Measurements from ENCODE around the gene MORC1.

Gene MORC1

DNA sequence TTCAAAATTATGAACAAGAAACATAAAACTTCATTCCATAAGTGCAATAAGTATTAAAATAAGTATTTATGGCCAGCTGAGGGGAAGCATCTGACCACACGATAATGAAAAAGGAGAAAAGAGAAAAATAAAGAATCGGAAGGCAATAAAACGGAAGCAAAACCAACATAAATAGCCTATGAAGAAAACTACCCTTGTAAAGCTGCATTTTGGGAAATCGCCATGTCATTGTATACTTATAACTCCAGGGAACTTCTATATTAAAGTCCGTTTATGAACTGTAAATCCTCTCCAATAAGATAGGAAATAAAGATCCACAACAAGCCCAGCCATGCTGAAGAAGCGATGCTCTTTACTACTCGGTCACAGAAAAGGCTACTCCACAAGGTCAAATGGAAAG, 47.7 kb downstream of the MORC1 start:
- no peak for DNase-seq (ENCODE audit: low read depth)
- no peak overlapping the region for H3K4me3 ChIP-seq (ENCODE audit: control insufficient read depth, low read depth, low read length)
- TF ChIP-seq, protein P1, sequence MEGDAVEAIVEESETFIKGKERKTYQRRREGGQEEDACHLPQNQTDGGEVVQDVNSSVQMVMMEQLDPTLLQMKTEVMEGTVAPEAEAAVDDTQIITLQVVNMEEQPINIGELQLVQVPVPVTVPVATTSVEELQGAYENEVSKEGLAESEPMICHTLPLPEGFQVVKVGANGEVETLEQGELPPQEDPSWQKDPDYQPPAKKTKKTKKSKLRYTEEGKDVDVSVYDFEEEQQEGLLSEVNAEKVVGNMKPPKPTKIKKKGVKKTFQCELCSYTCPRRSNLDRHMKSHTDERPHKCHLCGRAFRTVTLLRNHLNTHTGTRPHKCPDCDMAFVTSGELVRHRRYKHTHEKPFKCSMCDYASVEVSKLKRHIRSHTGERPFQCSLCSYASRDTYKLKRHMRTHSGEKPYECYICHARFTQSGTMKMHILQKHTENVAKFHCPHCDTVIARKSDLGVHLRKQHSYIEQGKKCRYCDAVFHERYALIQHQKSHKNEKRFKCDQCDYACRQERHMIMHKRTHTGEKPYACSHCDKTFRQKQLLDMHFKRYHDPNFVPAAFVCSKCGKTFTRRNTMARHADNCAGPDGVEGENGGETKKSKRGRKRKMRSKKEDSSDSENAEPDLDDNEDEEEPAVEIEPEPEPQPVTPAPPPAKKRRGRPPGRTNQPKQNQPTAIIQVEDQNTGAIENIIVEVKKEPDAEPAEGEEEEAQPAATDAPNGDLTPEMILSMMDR (IDR thresholded peaks at IDR 0.05; ENCODE audit: control insufficient read depth, insufficient read depth, low read depth, low read length, missing control alignments) = no peak

DNA sequence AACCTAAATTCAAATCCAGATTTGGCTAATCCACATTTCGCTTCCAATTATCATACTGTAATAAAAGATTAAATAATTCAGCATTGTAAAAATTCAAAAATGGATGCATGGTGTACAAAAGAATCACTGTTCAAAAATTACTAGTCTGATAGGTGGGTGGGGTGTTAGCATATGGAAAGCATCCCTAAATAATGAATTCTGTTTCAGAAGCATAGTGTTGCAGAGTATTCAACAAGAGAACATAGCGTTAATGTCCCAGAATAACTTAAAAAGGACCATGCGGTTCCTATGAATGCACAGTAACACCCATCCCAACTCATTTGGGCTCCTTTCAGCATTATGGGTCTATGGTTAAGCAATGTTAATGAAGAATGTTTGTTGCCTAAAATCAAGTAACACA, 51.1 kb downstream of the MORC1 start:
- no peak overlapping the region for H3K4me3 ChIP-seq (ENCODE audit: control insufficient read depth, low read depth, low read length)
- TF ChIP-seq, protein P1 (IDR thresholded peaks at IDR 0.05; ENCODE audit: control insufficient read depth, insufficient read depth, low read depth, low read length, missing control alignments) = no peak
- DNase-seq (ENCODE audit: low read depth) = no peak

DNA sequence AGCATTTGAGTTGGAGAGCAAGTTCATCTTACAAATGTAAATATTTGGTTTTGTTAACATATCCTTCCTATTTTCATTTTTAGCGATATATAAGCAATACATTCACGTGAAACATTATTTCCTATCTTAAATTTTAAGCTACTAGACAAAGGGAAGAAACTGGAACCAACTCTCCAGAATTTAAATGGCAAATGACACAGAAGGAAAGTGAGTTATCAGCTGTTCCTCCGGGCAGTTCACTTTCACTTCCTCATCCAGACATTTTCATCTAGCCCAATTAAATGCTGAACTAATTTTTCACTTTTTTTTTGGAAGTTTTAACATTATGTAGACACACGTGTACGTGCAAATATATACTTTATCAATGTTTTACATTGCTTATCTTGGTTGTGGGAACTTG, 58.7 kb downstream of the MORC1 start:
- no peak overlapping the region for H3K4me3 ChIP-seq (ENCODE audit: control insufficient read depth, low read depth, low read length)
- no peak for DNase-seq (ENCODE audit: low read depth)
- TF ChIP-seq, protein P1 (IDR thresholded peaks at IDR 0.05; ENCODE audit: control insufficient read depth, insufficient read depth, low read depth, low read length, missing control alignments) = no peak

DNA sequence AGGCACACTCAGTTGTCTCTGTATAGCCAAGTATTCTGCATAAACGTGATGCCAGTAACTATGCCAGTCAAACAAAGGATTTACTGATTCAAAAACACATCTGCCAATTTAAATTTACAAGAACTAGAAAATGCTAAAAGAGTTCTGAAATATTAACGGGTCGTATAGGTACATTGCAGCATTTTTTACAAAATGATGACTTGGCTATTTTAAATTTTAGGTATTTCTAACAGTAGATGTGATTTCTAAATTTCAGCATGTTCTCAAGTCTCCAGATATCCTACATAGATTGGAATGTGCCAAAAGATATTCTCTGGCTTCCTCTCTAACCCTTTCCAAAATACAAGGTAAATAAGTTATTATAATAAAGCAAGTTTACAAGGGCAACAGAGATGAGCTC, 60.3 kb downstream of the MORC1 start:
- H3K4me3 ChIP-seq (ENCODE audit: control insufficient read depth, low read depth, low read length) = no peak overlapping the region
- DNase-seq (ENCODE audit: low read depth) = no peak
- TF ChIP-seq, protein P1 (IDR thresholded peaks at IDR 0.05; ENCODE audit: control insufficient read depth, insufficient read depth, low read depth, low read length, missing control alignments) = no peak

DNA sequence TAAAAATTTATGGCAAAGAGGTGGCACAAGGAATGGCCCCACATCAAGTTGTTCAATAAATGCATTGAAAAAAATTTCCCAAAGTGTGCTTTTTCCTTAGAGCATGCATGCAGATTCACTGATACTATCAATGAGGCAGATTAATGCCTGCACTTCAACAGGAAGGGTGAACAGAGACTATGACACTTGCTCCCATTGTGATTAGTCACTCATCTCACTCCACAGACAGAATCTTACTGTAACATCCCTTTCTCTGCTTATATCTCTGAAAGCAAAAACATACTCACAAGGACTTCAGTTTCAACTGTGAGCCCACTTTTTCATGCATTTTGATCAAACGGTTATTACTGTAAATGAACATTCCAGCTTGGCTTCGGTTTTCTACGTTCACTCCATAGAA, 60.9 kb downstream of the MORC1 start:
- no peak overlapping the region for H3K4me3 ChIP-seq (ENCODE audit: control insufficient read depth, low read depth, low read length)
- TF ChIP-seq, protein P1 (IDR thresholded peaks at IDR 0.05; ENCODE audit: control insufficient read depth, insufficient read depth, low read depth, low read length, missing control alignments) = no peak
- DNase-seq (ENCODE audit: low read depth) = no peak

DNA sequence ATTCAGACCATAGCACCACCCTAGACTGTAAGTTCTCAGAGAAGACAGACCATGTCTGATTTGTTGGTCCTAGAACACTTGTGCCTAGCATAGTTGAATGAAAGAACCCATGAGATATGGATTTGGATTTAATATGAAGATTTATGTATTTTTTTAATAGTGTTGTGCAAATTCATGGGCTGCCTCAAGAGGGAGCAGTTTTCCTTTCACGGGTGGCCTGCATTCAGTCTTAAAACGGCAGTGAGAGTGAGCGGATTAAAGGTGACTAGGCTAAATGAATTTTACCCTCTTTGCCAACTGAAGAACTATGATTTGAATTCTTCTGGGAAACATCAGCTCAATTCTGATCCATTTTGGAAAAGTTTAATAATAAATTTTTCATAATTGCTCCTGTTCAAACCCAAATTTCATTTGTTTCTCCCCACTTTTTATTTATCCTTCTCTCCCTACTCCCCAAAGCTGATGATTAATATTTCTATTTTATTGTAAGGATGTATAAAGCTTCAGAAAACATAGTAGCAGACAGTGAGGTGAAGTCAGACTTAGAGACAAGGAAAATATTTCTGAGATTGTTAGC, 67.3 kb downstream of the MORC1 start:
- H3K4me3 ChIP-seq (ENCODE audit: control insufficient read depth, low read depth, low read length) = no peak overlapping the region
- DNase-seq (ENCODE audit: low read depth) = no peak
- TF ChIP-seq, protein P1 (IDR thresholded peaks at IDR 0.05; ENCODE audit: control insufficient read depth, insufficient read depth, low read depth, low read length, missing control alignments) = peak; percentile 33

DNA sequence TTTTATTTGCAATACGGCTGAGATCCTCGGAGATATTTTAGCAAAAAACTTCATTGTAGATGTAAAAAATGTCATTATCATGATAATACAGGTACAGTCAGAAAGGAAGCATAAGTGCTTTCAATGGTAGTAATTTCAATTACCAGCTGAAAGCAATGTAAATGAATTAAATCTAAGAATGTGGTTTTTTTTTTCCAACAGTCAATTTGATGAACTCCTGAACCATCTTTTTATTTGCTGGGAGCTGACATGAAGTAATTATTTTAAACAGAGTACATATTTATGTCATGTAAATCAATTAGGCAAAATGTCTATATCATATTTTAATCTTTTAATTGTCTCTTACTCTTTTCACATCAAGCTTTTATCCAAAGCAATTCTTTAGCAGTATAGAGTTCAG, 70.6 kb downstream of the MORC1 start:
- TF ChIP-seq, protein P1 (IDR thresholded peaks at IDR 0.05; ENCODE audit: control insufficient read depth, insufficient read depth, low read depth, low read length, missing control alignments) = no peak
- H3K4me3 ChIP-seq (ENCODE audit: control insufficient read depth, low read depth, low read length) = no peak overlapping the region
- no peak for DNase-seq (ENCODE audit: low read depth)
